ENCODE results near the gene APLNR.

Gene APLNR

DNA sequence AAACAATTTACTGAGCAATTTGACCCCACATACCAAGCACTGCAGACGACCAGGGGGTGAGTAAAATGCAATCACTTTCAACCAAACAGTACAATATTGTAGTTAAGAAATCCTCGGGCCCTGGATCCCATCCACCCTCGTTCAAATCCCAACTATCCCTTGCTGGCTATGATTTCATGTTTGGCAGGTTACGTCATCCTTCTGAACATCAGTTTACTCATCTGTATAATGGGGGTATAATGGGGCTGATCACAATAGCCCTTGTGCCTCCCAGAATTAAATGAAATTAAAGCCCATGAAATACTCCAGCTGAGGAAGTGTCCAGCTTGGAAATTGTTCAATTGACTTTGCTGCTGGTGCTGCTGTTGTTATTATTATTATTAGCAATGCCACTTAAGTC is 20.6 kb downstream of the APLNR start:
- DNase-seq (ENCODE audit: low spot score), result no peak

DNA sequence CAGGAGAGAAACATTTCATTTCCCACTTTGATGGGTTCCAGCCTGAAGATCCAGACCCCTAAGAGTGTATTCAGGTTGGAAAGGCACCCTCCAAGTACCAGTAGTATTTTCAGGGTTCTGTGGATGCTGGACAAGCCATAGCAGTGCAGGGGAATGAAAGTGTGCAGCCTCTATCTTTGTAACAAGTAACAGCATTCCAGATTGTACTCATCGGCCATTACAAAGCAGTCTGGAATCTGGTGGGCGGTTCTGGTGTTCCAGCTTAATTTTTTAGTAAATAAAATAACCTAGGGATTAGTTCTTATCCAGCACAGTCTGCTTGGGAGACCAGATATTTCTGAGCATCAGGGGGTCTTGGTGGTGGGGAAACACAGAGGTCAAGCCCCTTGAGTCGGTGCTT is 22.6 kb downstream of the APLNR start:
- peak; percentile 88 for DNase-seq (ENCODE audit: low spot score)

DNA sequence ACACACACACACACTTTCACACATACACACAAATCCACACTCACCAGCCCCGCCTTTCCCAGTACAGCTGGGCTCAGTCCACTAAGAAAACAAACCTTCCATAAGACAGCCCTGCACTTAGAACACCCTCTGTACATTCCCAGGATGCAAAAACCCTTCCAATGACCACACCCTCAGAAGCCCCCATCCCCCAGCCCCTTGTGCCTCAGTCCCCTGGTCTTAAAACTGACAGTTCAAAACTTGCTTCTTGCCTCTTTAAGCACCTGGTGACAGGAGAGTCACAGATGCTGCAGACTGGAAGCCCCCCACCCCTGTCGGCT is 23.0 kb downstream of the APLNR start:
- DNase-seq (ENCODE audit: low spot score), result peak; percentile 20

DNA sequence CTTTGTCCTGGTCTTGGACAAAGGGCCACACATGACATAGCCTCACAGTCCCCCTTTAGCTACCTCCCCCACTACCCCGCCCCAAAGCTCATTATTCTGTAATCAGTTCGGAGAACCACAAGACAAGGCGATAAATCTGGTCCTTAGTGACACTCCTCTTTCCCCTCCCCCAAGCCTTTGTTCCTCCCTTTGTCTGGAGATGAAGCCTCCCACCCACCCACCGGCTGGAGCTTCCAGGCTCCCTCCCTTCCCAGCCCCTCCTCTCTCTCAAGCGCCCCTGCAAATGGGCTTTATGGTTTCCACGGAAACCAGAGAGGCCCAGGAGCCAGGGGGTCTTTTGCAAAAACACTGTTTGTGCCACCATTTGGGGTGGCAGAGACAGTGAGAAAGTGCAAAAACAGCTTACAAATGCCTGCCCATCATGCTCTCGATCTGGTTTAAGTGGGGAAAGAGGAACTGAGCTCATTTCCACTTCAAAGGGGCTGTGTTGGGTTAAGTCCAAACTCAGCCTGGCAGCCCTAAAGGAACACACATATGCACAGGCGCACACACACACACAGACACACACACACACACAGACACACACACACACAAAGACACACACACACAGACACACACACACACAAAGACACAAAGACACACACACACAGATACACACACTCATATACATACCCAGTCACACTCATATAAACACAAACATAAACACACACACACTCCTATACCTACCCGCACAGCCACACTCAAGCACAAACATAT is 23.5 kb downstream of the APLNR start:
- DNase-seq (ENCODE audit: low spot score), result peak; percentile 42

DNA sequence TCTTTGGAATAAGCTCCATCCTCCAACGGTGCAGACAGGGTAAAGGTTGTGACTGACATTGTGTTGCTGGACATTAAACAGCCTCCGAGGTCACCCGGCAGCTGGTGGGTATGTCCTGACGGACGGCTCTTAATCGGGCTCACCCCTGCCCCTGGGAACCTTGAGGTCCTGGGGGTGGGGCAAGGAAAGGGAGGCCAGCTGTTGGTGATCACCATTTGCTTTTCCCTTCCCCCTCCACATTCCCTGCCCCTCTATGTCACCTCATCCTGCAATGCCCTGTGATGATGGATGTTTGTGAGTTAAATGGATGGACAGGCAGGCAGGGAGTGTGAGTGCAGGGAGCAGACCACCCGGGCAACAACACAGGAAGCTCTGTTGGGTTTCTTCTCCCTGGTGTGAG is 26.3 kb downstream of the APLNR start:
- DNase-seq (ENCODE audit: low spot score), result no peak

DNA sequence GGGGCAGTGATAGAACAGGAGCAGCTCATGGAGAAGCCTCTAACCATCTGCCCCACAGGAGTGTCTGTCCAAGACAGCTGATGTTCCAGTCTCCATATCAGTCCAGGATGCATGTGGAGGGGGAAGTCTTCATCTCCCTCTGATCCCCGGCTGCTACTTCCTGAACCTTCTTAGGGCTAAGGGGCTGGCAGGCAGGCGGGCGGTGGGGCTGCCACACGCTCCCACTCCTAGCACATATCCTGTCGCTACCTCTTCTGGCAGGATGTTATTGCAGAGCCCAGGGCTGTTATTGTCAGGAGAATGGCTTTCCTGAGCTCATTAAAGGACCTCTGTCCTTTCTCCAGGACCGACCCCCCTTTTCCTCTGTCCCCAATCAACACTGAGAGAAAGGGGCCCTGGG is 29.9 kb downstream of the APLNR start:
- no peak for DNase-seq (ENCODE audit: low spot score)

DNA sequence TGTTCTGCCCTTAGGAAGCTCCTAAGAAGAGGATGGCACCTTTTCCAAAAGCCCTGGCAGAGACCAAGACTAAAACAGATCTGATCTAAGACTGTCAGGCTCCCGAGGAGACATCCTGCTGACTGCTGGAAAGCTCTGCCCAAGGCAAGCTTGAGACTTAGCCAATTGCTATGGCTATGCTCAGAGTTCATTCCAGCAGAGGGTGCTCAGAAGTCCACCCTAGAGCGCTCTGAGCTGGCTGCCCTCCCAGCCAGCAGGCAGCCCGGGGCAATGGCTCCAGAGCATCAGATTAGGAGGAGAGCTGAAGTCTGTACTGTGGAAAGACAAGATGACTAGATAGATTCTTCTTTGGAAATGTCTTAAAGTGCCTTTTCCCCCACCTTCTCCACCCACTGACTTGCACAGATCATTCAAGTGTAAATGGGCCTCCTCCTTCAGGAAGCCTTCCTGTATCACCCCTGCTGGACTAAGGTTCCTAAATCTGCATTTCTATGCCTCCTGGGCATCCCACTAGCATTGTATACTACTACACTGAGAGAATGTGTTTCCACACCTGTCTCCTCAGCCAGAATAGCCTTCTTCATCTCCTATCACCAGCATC is 31.9 kb downstream of the APLNR start:
- DNase-seq (ENCODE audit: low spot score), result peak; percentile 87

DNA sequence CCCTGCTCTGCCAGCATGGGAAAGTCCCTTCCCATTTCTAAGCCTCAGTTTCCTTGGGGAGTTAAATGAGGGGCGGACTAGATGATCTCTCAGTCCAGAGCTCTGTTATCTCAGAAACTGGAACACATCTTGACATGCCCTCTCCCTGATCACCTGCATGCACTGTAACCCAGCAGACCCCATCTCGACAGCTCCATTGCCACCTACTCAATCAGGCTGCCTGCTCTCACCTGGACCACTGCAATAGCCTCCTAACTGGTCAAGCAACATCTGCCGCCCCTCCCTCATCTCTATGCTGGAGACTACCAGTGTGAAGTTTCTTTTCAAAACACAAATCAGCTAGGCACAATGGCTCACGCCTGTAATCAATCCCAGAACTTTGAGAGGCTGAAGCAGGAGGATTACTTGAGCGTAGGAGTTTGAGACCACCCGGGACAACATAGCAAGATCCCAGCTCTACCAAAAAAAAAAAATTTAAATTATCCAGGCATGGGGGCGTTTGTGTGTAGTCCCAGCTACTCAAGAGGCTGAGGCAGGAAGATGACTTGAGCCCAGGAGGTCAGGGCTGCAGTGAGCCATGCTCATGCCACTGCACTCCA is 33.1 kb downstream of the APLNR start:
- DNase-seq (ENCODE audit: low spot score), result no peak

DNA sequence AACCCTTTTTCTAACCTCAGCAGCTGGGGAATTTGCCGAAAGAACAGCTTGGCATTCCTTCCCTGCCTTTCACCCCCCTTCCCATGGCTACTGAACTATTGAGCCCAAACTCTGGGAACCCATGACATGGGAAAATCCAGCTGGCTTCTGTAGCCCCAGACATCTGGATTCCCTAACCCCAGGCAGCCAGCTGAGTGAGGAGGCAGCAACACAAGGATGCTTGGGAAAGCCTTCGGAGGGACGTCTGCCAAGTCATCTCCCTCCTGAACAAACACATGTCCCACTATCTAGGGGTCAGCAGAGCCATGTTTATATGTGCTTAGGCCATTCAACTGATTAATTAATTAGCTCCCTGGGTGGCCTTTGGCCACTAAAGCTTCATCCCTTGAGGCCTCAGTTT is 33.7 kb downstream of the APLNR start:
- DNase-seq (ENCODE audit: low spot score), result no peak

DNA sequence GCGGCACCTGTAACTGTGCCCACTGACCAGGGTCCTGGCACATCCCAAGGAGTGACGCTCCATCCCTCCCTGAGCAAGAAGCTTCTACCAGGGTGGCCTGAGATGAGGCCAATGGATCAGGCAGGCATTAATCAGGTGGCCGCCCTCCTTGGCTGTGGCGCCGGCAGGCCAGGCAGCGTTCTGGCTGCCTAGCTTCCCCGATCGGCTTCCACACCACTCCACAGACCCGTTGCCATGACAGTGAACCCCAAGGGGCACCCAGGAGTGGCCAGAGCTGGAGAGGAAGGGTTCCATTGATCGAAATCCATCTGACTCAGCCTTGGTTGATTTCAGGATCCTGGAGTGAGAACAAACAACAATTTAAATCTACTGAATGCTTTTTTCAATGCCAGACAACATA is 34.8 kb downstream of the APLNR start:
- no peak for DNase-seq (ENCODE audit: low spot score)

DNA sequence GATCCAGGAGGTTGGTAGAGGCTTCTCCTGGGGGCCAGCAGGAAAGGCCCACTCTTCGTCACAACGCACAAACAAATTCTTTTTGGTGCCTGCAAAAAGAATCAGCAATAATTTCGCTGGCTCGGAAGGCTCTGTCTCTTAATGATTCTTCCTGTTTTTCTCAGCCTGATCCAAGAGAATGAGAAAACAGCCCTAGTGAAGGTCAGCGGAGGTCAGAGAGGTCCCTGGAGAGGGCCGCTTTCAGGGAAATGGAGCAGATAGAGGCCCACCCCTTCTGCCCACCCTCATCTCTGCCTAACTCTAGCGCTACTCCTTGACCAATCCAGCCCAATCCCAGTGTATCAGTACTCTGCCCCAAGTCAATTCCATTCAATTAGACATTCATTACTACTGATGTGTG is 36.1 kb downstream of the APLNR start:
- no peak for DNase-seq (ENCODE audit: low spot score)

DNA sequence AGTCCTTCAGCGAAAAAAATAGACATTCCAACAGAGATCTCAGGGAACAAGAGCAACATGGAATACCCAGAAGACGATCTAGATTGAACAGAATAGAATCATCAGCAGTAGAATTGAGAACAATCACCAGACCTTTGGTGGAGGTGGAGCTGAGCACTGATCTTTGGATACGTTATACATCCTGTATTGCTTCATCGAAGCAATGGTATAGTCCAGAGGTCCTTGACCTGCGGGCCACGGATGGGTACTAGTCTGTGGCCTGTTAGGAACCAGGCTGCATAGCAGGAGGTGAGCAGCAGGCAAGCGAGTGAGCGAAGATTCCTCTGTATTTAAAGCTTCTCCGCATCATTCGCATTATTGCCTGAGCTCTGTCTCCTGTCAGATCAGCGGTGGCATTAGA is 37.7 kb downstream of the APLNR start:
- DNase-seq (ENCODE audit: low spot score), result no peak

DNA sequence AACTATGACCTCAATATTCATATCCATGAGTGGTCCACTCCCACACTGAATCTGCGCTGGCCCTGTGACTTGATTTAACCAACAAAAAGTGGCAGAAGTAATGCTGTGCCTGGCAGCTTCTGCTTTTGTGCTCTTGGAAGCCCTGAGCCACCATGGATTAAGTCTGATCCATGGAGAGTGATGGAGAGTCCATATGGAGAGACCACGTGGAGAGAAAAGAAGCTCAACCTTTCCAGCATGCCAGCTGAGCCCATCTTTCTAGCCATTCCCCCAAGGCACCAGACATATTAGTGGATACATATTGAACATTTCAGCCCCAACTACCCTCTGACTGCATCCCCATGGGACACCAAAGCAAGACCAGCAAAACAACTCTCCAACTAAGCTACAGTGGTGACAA is 39.3 kb downstream of the APLNR start:
- no peak for DNase-seq (ENCODE audit: low spot score)

DNA sequence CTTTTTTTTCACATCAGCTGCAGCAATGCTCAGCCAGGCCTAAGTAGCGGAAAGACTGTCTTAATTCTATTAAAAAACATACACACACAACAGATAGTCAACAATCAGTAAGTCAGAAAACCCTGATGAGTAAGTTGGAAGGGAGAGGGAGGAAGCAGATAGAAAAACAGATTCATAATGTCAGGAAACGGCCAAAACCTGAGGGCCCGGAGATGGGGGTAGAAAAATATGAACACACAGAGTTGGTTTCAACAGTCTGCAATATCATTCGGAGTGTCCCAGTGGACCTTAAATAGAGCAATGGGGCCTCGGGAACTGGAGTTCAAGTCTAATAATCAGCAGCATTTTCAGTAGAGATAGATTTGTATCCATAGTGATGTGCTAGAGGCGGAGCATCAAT is 40.5 kb downstream of the APLNR start:
- DNase-seq (ENCODE audit: low spot score), result no peak

DNA sequence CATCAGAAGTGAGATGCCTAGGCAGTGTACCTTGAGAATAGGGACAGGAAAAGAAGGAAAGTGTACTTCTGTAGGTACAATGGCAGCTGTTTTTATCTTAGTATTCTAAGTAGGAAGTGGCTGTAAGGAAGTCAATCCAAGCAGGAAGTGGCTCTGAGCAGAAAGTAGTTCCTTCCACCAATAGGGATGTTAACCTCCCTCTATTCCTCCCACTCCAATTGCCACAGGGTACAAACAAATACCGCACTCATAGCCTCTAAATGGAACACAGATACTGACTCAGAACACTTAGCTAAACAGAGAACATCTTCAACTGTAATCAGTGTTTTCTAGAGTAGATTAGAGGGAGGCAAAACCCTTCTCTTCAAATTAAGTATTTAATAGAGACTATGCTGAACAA is 44.7 kb downstream of the APLNR start:
- no peak for DNase-seq (ENCODE audit: low spot score)

DNA sequence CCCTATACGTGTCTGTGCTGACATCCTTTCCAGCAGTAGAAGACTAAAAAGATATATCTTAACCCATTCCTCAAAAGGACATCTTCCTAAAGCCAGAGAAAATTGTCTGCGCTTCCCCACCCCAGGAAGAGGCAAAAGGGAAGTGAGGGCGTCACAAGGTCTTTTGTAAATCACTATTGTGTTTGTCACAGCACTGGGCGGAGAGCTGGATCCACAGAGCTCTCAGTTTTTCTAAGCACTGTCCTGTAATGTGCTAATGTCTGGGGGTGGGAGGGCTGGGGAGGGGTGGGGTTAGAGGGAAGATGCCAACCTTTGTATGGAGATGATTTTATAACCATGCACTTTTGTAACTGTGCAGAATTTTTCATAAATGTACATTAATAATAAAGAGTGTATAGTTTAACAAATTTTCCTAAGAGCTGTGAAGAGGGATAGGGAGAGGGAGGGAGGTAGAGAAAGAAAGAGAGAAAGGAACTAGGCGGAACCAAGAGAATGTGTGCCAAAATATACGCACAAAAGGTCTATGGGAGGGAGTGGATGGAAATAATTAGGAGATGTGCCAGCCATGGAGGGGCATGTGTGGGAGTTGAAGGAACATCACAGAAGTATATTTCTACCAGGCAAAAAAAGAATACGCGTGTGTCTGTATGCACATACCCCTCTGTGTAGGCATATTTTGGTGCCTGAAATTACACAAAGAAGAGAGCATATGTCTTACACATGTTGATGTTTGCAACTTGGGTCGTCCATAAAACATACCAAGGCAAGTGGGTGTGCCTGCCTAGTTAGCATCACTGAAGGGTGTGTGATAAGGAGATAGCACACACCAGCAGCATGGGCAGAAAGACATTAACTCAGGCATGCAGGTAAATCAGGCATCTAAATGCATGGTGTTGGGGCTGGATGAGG is 45.5 kb downstream of the APLNR start:
- DNase-seq (ENCODE audit: low spot score), result no peak

DNA sequence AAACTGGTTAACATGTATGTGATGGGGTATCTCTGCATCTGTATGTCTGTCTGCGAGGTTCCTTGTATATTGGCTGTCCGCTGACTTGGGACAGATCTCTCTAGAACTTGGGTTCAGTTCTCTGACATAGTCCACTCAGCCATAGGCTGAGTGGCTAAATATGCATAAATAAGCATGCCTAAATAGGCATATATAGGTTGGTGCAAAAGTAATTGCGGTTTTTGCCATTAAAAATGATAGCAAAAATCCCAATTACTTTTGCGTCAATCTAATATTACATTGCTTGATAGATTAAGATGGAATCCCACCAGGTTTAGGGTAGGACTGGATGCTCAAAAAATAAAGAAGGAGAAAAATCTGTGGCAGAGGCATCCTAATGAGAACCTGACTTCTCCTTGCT is 46.5 kb downstream of the APLNR start:
- no peak for DNase-seq (ENCODE audit: low spot score)

Measured in GM03348 (cell line).